22Rv1 (cell line): Measurements from ENCODE around the gene ACACB.

ENCODE experiments used
- CTCF ChIP-seq: fragments of 450-650 bp; IDR thresholded peaks from 2 replicates; pipeline ENCODE4 v1.5.1; 2017; ENCODE audit warnings: mild to moderate bottlenecking
- ZFX ChIP-seq: fragments of 450-650 bp; IDR thresholded peaks from 2 replicates; pipeline ENCODE4 v1.6.1; 2017; ENCODE audit warnings: antibody characterized with exemption, borderline replicate concordance

DNA sequence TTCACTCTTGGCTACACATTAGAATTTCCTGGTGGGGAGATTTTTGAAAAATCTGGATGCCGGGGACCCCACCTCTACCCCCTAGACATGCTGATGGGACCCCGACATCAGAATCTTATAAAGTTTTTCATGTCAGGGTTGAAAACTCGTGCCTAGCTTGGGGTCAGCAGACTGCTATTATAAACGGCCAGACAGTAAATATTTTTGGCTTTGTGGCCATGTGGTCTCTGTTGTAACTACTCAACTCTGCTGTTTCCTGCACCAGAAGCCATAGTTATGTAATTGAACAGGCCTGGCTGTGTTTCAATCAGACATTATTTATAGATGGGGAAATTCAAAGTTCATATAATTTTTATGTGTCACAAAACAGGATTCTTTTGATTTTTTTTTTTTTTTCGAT, 41.6 kb downstream of the ACACB start:
- TF ChIP-seq CTCF (no peak), ZFX (no peak)
